Epidermal melanocyte (primary cell): ENCODE results near the gene NAP1L5.
A peak's percentile ranks its signal among the peaks of the same experiment; 100 is the strongest.

Source experiments
- DNase-seq: peaks from one replicate; pipeline ENCODE4 v3.0.0; 2011; ENCODE audit warnings: low spot score; ENCODE audit not compliant: insufficient read length

Gene NAP1L5

GRCh38 chr4:88660446-88661294 lies 37.0 kb downstream of the NAP1L5 start:
- DNase-seq, result no peak

DNA sequence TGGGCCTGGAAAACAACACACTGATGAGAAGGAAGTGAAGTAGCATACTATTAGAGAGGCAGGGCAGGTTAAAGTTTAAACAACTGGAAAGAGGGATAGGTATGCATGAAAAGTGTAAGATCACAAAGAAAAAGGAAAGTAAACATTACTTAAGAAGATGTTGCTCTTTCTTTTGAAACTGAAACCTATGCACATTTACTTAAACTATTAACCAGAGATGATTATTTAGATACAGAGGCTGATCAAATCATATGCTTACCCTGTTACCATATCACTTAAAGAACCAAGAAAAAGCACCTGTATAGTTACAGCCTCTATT lies 37.8 kb downstream of the NAP1L5 start:
- DNase-seq, result no peak

- DNase-seq, result peak; percentile 38
These were observed 38.4 kb downstream of the NAP1L5 start for GRCh38 chr4:88659055-88659889.

DNA sequence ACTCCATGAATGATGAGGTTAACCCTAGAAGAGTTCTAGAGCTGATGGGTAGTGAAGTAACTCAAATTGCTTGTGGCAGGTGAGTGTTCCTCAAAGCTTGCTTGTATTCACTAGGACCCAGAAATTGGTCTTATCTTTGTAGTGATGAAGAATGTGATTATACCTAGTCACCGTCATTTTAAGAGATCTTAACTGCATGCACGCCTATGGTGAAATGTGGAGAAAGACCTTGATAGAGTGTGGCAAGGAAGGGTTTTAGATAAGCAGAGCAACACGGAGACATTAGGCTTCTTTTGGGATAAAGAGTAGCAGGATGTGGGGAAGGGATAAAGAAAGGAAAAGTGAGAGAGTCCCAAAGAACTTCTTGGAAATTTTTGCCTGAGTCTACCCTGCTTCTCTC lies 42.4 kb downstream of the NAP1L5 start:
- no peak for DNase-seq

DNA sequence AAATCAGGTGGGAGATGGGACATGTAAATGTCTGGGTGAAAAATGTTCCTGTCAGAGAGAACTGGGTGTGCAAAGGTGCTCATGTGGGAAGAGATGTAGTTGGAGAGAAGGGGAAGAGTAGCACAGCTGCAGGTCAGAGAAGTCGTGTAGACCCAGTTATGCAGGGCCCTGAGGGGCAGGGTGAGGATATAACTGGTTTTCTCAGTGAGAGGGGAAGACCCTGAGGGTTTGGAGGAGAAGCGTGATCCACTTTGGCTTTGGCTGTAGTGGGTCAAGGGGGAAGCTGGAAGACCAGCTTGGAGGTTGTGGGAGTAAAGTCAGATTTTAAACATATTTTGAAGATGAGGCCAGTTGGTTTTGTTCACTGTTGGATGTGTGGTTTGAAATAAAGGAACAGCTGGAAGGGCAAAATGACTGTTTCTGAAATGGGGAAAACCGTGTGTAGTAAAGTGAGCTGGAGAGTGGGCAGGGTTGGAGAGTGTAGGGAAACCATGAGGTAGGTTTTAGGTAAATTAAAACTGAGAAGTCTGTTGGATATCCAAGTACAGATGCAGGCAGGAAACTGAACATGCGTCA lies 44.2 kb downstream of the NAP1L5 start:
- DNase-seq, result no peak

- DNase-seq, result no peak
These were observed 47.9 kb downstream of the NAP1L5 start for GRCh38 chr4:88649716-88650115.

DNA sequence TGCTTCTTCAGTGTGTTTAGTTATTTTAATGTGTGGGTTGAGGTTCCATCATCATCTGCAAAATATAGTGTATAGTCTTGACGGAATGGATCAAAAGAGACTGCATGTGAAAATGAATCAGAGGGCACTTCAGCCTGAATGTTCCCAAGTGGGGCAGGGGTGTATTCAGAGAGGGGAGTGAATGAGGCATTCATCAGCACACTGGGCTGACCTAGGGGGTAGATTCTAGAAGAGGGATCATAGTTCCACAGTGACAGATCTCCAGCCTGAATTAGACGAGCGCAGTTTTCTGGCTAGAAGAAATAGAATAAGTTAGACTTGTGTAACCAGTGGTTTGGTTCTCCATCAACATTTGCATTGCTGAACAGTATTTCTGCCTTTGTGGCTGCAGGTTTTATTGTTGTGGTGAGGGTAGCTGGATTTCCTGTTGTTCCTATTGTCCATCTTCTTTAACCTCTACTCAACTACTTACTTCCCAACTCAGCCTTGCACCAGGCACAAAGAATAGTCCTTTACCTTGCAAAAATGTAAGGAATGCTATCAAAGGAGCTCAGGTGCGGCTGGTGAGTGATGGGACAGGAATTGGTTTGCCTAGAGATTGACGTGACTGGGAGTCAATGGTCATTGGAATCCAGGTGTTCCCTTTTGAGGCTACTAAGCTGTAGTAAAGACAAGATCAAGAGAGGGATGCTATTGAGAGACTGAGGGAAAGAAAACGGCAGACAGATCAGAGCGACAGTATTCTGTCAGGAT lies 50.9 kb downstream of the NAP1L5 start:
- no peak for DNase-seq

GRCh38 chr4:88645994-88646393 lies 51.6 kb downstream of the NAP1L5 start:
- DNase-seq, result no peak
